Stimulated activated CD4-positive, alpha-beta T cell treated with anti-CD3 and anti-CD28 coated beads, TNF-alpha, amount 100 ng/mL, for 4 hours (primary cell): ENCODE measurements around the gene MYH15.

Experiments
- DNase-seq, 3 experiments: peaks; one replicate each; pipeline ENCODE4 v3.0.0-alpha.2; 2020; ENCODE audit warnings: low read depth in 3 of 3

The MYH15 gene

DNA sequence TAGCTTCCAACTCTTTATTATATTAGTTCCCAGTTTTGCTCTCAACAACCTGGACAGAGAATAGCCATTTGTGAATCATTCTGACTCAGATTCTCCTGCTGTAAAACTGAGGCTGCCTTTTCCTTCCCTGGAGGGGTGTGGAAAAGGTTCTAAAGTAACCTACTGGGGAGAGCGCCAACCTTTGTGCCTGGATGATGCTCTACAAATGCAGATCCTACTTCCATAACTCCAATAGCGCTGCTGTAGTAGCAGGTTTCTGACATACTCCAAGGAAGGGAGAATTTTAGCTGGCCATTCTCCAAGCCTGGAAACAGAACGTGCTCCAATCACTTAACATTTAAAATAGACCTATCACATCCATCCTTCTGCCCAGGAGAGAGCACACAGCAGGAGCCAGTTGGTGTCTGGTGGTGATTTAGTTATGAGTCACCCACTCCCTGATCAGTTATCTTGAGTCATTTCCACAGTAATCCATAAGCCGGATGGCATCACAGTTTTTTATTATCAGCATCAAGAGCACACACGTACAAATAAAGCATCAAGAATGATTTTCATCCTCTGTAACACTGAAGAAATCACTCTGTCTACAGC lies 38.3 kb downstream of the MYH15 start:
- DNase-seq: no peak

DNA sequence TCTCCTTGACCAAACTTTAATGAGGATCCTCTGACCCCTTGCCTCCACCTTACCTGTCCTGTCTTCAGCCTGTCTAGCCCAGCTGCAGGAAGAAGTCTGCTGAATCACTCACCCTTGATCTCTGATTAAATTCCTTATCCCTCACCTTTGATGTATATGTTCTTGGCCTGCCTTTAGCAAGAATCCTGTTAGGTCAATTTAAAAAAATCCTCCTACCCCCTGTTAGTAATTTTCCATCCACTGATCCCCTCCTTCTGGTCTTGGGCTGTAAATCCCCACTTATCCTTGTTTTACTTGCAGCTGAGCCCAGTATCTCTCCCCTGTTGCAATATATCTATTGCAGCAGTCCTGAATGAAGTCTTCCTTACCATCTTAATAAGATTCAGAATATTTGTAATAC lies 39.0 kb downstream of the MYH15 start:
- no peak for DNase-seq

DNA sequence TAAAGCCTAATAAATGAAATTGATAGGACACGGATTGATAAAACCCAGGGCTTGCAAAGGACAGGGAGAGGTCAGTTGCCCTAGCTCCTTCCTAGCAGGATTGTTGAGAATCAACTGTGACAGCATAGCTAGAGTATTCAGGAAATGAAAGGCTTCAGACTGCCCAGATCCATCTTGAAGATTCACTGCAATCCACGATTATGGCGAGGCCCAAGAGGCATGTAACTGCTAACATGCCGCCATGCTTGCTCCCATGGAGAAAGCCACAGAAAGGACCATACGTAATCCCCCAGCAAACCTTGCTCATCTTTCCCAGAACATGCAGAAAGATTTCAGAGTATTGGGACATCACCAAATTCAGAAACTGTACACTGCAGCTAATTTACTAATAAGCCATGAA lies 41.3 kb downstream of the MYH15 start:
- no peak for DNase-seq

DNA sequence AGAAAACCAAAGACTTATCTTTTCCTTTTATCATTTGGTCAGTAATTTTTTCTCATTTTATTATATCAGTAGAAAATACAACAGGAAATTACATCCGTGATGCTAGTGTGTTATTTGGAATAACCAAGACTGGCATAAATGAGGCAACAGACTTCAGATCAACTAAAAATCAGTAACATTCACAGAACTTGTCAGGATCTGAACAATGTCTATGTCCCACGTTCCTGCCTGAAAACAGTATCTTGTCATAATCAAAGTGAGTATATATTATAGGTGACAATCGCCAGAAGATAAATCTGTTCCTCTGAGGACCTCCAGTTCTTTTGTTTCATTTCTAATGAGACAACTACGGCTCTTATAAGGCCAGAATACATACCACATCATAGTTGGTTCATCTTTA lies 41.8 kb downstream of the MYH15 start:
- no peak for DNase-seq

DNA sequence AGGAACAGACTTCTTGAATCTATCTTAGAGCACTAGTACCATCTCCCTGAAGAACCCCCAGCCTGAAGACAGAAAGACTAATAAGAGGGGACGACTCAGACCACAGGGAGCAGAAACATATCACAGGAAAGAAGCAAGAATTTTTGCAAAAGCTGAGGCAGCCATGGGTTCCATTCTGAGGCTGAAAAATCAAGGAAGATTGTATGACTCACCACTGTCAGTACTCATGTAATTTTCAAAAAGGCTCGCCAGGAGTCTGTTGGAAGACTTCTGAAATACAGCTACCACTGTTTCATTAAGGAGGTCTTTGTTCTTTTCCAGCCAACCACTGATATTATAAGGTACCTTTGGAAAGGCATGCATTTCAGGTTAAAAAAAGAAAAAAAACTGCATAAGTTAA lies 47.5 kb downstream of the MYH15 start:
- no peak for DNase-seq

DNA sequence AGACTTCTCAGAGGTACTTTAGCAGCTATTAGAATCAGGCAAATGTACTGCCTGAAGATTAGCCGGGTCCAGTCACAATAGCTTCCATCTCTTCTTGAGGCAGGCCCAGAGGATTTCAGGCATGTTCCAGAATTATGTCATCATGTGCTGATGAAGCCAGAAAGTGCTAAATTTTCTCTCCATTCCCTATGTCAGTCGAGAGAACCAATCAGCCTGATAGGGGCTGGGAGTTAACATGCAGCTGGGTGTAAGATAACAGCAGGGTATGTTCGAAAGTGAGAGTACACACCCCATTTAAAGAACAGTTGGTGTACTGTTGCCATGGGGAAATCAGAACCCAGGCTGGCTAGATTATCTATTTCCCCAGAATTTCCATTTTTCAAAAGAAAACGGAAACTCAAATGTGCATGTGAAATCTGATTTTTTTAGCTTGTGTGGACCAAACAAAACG lies 48.7 kb downstream of the MYH15 start:
- no peak for DNase-seq

DNA sequence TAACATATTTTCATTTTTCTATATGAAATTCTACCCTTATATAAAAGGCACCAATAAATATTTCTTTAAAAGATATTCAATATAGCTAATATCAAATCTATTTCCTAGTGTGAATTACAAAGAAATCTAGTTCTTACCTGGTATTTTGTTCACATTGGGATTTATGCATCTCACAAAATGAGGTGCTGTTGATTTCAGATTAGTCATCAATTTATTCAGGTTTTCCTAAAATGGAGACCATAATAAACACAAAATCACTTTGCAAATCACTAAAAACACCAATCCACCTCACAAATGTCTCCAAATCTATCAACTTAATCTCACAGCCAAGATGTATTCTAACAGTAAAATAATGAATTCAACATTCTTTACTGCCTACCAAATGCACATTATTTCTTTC lies 51.2 kb downstream of the MYH15 start:
- no peak for DNase-seq

DNA sequence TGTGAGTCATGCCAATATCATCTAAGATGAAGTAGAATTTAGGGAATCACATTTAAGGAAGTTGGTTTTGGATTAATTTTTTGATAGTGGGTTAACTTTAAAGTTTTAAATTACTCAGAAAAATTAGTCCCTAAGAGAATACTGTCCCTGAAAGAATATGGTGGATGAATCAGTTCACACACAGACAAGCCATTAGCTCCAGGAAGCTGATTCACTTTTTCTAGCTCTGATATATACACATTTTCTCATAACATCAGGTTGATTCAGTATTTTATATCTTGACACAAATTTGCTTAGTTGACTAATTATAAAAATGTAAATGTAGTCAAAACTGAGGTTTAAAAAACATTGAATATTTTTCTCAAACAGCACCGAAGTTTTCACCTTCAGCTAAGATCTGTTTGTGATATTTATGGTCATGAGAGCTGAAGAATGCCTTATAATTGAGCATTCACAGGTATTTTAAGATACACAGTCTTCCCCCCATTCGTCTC lies 55.1 kb downstream of the MYH15 start:
- no peak for DNase-seq

DNA sequence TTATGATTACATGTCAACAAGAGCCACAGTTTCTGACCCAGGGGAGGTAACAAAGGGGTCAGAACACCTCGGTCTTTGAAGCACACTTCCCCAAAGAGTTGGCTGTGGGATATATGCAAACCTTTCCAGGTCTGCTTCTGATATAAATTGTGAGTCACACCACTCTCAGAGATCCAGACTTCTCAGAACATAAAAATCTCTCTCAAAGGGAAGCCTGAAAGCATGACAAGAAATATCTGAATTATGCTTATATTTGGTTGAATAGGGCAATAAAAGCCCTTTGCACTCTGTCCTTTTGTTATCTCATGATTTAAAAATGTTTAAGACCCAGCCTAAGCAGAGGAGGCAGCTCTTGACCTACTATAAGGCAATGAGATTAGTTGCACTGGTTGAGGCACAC lies 56.8 kb downstream of the MYH15 start:
- no peak for DNase-seq

DNA sequence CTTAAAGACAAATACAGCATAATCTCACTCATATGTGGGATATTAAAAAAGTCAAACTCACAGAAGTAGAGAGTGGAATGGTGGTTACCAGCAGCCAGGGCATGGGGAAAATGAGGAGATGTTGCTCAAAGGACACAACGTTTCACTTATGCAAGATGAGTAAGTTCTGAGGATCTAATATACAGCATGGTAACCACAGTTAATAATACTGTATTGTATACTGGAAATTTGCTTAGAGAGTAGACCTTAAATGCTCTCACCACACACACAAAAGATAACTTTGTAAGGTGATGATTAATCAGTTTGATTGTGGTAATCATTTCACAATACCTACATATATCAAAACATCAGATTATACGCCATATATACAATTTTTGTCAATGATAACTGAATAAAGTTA lies 60.0 kb downstream of the MYH15 start:
- DNase-seq: no peak

DNA sequence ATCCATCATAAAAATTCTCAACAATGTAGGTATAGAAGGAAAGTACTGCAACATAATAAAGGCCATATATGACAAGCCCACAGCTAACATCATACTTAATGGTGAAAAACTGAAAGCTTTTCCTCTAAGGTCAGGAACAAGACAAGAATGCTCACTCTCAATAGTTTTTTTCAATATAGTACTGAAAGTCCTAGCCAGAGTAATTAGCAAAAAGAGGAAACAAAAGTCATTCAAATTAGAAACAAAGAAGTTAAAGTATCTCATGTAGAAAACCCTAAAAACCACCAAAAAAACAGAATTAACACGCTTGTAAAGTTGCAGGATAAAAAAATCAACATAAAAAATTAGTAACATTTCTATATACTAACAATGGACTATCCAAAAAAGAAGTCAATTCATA lies 61.8 kb downstream of the MYH15 start:
- no peak for DNase-seq

DNA sequence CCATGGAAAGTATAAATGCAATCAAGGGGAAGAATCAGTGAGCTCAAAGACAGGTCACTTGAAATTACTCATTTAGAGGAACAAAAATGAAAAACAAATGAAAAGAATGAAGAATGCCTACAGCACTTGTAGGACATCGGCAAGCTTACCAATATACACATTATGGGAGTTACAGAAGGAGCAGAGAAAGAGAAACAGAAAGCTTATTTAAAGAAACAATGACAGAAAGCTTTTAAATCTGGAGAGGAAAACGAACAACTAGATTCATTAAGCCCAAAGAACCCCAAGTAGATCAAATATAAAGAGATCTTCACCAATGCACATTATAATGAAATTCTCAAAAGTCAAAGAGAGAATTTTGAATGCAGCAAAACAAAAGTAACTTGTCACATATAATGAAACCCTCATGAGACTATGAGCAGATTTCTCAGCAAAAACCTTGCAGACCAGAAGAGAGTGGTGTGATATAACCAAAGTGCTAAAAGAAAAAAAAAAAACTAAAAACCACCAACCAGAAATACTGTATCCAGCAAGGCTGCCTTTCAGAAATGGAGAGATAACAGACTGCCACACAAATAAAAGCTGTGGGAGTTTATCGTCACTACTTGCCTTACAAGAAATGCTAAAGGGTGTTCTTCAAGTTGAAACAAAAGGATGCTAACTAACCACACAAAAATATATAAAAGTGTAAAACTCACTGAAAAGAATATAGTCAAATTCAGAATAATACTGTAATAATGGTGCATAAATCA lies 63.1 kb downstream of the MYH15 start:
- no peak for DNase-seq

DNA sequence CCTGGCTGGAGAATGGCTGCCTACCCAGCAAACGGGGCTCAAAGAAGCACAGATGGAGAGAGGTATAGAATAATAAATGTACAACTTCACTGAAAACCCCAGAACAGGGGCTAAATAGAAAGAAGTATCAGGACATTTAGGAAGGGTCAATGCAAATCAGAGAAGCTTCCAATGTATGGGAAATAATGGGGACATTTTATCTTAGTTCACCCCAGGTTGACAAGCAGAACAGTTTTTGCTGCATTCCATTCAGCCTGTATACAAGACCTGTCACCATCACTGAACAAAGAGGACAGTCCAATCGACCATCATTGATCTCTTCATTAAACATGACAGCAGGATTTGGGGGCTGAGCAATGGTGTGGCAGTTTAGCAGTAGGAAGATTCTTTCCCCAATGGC lies 68.1 kb downstream of the MYH15 start:
- DNase-seq: no peak

DNA sequence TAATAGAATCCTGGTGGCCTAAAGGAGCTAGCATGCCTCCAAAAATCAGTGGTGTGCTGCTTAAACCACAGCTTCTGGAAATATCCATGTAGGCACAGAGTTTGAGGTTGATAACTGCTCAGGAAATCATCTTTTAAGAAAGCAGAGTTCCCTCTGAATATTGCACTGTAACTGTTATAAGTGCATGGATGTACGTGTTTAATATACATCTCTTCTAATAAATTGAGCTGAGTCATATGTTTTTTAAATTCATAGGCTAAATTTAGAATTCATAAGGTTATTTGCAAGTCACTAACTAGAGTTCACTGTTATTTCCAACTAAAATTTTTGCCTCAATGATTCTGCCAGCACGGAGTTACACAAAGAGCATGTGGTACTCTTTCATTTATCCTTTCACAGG lies 68.9 kb downstream of the MYH15 start:
- DNase-seq: no peak

DNA sequence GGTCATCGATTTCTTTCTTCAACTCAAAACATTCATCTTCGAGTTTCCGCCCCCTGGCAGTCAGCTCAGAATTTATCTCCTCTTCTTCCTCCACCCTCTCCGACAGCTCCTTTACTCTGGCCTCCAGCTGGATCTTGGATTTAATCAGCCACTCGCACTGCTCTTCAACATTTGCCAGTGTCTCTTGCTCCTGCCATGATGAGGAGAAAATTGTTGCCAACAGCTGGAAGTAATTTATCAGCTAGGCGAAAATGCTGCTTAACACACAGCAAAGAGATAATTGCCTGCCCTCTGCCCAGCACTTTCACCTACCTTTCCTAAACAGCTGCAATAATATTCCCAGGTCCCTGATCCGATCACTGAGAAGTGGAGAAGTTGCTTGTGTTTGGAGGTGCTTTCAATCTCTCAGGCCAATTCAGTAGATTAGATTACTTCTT lies 69.3 kb downstream of the MYH15 start:
- DNase-seq: no peak

DNA sequence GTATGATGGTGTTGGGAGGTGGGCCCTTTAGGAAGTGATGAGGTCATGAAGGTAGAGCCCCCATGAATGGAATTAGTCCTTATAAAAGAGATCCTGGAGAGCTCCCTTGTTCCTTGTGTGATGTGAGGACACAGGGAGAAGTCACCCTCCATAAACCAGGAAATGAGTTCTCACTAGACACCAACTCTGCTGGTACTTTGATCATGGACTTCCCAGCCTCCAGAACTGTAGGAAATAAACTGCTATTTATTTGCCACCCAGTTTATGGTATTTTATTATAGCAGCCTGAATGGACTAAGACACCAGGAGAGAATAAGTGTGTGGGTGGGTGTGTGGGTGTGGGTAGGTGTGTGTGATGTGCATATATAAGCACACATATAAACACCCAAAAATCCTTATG lies 71.9 kb downstream of the MYH15 start:
- DNase-seq: no peak

DNA sequence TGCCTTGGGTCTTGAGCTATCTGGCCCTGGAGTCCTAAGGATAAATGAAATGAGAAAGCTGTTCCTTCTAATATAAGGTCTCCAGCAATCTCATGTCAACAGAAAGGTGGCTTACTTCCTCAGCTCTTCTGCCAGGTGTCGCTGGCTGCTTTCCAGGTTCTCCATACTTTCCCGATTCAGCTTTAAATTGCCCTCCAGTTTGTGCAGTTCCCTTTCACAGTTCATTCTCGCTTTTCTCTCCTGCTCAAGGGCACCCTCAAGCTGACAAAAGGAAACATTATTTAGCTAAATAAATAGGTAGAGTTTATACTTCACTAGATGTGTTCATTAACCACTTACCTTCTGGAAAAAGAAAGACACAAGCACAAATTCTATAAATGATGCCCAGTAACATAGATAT lies 73.0 kb downstream of the MYH15 start:
- DNase-seq: no peak

DNA sequence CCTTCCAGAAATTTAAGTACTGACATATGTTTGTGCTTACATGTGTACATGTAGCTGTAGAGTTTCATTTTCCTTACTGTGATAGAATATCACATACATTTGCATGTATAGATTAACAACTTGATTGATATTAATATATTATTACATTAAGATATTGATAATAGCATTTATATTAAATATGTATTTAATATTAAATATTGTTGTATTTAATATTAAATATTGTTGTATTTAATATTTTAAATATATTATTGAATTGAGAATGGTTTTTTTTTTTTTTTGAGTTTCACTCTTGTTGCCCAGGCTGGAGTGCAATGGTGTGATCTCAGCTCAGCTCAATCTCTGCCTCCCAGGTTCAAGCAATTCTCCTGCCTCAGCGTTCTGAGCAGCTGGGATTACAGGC lies 76.5 kb downstream of the MYH15 start:
- no peak for DNase-seq

DNA sequence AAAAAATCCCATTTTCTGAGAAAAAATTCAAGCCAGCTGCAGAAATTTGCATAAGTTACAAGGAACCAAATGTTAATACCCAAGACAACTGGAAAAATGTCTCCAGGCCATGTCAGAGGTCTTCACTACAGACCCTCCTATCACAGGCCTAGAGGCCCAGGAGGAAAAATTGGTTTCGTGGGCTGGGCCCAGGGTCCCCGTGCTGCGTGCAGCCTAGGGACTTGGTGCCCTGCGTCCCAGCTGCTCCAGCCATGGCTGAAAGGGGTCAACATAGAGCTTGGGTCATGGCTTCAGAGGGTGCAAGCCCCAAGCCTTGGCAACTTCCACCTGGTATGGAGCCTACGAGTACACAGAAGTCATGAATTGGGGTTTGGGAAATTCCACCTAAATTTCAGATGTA lies 78.0 kb downstream of the MYH15 start:
- no peak for DNase-seq

DNA sequence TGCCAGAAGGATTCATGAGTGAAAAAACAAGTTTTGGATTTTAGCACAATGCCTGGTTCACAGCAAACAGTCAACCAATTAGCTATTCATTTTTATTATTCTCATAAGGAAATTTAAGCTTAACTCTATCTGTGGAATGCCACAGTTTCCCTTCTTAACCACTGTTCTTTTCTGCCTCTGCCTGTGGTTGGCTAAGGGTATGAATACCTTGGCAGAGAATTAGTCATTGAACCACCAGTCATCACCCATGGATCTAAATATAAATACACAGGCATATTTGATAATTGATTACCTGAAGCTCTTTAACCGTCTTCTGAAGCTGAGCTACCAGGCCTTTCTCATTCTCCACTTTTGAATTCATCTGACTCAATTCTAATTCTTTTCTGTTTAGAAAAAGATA lies 79.9 kb downstream of the MYH15 start:
- no peak for DNase-seq

DNA sequence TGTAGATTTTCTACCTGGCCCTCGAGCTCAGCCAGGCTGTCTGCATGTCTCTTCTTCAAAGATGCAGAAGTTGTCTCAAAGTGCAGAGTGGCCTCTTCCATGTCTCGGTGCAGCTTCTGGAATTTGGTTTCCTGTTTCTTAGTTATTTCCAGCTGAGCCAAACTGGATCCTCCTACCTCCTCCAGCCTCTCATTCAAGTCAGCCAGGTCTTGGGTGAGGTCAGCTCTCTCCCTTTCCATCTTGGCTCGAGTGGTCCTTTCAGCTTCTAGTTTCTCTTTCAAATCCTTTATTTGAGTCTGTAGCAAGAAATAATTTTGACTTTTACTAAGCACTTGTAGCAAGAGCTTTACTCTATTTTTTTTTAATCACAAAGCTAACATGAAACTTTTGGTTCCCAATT lies 81.8 kb downstream of the MYH15 start:
- DNase-seq: no peak

DNA sequence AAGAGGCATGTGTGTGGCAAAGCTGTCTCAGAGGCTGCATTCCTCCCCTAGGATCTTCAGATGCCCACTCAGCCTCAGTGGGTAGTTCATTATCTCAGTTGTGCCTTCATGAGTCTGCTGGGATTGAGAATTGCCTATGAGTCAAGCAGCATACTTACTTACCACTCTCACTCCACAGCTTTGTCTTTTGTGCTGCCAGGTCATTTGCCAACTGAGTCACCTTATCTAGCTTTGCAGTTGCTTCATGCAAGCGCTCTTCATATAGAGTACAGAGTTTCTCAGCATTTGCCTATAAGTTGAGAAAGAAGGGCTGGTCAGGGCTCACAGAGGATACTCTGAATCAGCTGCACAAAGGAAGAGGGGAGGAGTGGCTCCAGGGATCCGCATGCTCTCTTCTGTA lies 89.5 kb downstream of the MYH15 start:
- no peak for DNase-seq

DNA sequence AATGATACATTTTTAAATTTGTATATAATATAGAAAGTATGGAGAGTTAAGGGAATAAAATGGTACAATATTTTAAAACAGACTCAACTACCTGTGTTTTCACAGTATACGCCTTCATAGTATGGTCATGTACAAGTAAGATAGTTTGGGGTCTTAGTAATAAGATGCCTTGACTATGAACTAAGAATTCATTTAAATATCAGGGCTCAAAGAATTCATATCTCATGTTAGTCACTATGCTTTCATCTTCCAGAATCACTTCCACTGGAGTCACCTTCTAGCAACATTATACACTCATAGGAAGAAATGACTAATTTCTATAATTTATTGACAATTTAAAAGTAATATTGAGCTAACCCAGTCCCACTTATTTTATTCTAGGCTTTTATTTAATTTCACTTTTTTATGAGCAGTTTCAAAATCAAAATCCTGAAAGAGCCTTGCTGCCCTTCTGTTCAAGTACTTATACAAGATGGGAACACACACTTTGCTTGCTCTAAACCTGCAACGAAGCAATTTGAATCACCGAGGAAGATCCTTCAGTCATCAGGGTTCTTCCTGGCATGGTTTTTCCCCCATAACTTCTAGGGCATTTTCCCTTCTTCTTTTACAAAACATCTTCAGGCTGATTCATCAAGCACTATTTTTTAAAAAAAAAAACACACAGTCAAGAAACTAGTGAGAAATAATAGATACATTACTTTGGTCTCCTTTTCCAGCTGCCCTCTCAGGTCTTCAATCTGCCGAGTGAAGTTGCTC lies 94.1 kb downstream of the MYH15 start:
- DNase-seq: no peak
